HFF-Myc (cell line): ENCODE results near the gene FUS.

ENCODE experiments used
- DNase-seq: peaks from one replicate; pipeline ENCODE4 v3.0.0-alpha.2; 2011; ENCODE audit warnings: low read depth; ENCODE audit errors: extremely low read depth
- H3K4me3 ChIP-seq: replicated peaks from 2 replicates; pipeline ENCODE4 v1.5.1; 2011; ENCODE audit warnings: low read depth, mild to moderate bottlenecking, control low read depth, low read length
- TF ChIP-seq, protein P1 (sequence below): IDR thresholded peaks from 2 replicates; pipeline ENCODE4 v1.5.1; 2012; ENCODE audit warnings: mild to moderate bottlenecking, low read depth, low read length, control low read depth; ENCODE audit errors: missing control alignments

FUS gene

DNA sequence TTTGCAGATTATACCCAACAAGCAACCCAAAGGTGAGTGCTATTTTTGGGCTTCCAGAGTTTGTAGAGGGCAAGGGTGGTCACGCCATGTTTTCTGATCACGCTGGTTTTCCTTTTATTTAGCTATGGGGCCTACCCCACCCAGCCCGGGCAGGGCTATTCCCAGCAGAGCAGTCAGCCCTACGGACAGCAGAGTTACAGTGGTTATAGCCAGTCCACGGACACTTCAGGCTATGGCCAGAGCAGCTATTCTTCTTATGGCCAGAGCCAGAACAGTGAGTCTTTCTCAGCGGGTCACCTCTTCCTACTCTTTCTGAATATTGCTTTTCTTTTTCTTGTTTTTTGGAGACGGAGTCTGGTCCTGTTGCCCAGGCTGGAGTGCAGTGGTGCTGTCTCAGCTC lies 2.5 kb downstream of the FUS start:
- DNase-seq: no peak
- TF ChIP-seq, protein P1, sequence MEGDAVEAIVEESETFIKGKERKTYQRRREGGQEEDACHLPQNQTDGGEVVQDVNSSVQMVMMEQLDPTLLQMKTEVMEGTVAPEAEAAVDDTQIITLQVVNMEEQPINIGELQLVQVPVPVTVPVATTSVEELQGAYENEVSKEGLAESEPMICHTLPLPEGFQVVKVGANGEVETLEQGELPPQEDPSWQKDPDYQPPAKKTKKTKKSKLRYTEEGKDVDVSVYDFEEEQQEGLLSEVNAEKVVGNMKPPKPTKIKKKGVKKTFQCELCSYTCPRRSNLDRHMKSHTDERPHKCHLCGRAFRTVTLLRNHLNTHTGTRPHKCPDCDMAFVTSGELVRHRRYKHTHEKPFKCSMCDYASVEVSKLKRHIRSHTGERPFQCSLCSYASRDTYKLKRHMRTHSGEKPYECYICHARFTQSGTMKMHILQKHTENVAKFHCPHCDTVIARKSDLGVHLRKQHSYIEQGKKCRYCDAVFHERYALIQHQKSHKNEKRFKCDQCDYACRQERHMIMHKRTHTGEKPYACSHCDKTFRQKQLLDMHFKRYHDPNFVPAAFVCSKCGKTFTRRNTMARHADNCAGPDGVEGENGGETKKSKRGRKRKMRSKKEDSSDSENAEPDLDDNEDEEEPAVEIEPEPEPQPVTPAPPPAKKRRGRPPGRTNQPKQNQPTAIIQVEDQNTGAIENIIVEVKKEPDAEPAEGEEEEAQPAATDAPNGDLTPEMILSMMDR: no peak
- peak overlapping the region; percentile 86 for H3K4me3 ChIP-seq

DNA sequence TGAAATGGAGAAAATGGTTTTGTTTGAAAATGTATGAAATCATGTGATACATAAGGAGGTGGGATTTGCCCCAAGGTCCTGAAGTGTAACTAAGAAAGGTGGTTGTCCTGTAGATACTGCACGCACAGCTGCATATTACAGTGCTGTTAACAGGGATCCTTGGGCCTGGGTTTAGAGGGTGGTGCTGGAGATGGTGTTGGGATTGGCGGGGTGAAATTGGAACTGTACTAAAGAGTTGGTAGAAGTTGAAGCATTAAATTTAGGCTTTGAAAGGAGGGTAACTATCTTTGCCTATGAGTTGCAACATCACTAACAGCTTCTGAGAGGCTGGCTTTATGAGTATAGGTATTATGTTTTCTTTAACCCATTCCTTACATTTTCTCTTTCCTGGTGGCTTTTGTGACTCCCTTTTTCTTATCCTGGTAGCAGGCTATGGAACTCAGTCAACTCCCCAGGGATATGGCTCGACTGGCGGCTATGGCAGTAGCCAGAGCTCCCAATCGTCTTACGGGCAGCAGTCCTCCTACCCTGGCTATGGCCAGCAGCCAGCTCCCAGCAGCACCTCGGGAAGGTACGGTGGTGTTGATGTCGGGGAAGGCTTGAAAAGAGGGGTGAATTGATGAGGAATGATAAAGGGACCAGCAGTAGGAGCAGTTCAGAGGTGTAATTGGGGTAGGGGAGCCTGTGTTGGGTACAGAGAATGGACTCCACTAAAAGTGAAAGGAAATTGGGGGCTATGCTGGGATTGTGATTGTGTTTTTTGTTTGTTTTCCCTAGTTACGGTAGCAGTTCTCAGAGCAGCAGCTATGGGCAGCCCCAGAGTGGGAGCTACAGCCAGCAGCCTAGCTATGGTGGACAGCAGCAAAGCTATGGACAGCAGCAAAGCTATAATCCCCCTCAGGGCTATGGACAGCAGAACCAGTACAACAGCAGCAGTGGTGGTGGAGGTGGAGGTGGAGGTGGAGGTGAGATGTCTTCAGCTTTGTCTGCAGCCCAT lies 3.8 kb downstream of the FUS start:
- H3K4me3 ChIP-seq: peak overlapping the region; percentile 86
- DNase-seq: no peak
- TF ChIP-seq, protein P1: no peak

DNA sequence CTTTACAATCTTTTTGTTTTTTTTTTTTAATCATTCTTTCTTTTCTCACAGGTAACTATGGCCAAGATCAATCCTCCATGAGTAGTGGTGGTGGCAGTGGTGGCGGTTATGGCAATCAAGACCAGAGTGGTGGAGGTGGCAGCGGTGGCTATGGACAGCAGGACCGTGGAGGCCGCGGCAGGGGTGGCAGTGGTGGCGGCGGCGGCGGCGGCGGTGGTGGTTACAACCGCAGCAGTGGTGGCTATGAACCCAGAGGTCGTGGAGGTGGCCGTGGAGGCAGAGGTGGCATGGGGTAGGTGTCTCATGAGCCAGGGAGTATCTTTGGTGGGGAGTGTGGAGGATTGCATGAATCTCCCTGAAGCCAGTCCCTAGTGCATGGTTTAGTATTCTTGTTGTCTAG lies 4.9 kb downstream of the FUS start:
- DNase-seq: no peak
- TF ChIP-seq, protein P1: no peak
- H3K4me3 ChIP-seq: no peak overlapping the region

DNA sequence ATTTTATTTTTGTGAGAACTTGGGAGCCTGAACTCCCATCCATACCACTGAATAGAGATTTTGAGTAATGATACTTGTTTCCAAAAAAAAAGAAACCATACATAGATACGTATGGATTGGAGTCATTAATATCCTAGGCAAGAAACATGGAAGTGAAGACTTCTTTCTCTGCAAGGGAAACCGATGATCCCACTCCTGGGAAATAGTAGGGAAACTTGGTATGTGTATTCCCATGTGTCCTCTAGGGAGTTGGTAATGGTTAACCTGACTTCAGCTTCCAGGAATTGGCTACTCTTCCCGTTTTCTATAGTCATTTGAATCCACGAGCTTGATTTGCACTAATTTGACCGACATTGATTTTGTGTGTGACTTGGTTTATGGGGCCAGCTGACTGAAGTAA lies 5.4 kb downstream of the FUS start:
- TF ChIP-seq, protein P1: no peak
- H3K4me3 ChIP-seq: no peak overlapping the region
- DNase-seq: no peak

DNA sequence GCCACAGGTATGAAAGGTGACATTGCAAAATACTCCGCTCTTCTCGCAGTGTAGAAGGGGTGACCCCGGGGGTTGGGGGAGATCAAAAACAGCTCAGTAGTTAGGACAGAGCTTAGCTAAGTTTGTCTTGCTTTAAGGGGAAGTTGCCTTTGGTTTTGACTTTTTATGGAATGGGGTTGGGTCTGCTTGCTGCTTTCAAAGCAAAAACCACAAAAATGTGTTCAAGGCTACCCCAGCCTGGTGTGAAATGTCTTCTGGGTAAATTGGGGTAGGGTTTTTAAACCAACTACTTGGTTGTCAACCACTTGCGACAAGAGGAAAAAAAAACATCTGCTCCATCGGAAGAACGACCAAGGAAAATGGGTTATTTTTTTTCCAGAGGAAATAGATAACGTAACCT lies 6.2 kb downstream of the FUS start:
- TF ChIP-seq, protein P1: no peak
- no peak overlapping the region for H3K4me3 ChIP-seq
- no peak for DNase-seq

DNA sequence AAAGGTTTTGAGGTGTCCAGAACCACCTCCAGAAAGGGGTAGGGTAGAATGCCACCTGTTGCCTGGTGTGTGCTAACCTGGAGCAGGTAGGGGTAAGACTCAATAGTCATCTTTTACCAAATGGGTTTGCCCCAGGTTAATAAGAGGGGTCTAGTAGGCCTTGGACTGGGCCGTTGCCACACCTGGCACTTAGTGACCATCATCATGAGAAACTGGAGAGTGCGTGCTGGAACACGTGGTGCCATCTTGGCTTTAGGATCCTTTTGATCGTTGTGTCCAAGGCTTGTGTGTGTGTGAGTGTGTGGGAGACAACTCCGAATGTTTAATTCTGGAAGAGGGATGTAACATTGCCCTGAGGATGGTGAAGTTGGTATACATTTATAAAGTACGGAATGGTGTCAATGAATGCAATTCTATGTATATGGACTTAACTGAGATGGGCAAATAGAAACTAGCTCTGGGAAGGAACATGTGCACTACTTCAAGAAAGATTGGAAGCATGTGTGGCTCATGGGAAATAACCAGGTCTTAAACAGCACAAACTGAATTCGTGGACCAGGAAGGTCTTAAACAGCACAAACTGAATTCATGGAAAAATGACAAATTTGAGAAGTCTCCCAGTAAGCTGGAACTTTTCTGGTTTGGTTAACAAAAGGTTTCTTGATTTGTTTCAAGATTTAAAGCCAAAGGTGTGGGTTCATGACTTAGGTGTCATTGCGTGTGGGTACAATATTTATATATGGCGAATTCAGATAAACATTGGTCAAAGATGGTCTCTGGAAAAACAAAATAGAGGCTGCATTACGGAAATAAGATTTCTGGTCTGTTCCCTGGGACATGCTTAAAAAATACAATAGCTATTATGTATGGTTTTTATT lies 7.2 kb downstream of the FUS start:
- no peak overlapping the region for H3K4me3 ChIP-seq
- no peak for DNase-seq
- TF ChIP-seq, protein P1: no peak
